HCT116 (cell line): ENCODE results near the gene PACSIN2. TPM values are rescaled to one million over a fixed set of nuclear protein-coding genes. Genes with fewer than 3 reads are reported as not detected.

Experiments
- ATAC-seq: fragments of 200-7000 bp; cut with Tn5 transposase; 2 replicates; pipeline ENCODE4 v1.9.1; 2020; ENCODE audit warnings: mild to moderate bottlenecking, moderate library complexity
- BruUV-seq: library from RNA; stranded (reverse); fragments of 400-500 nt; replicated peaks from 2 replicates; lab custom pipeline; 2021; lab: Mats Ljungman, UMichigan
- CTCF ChIA-PET: fragments of 300-600 bp; sonication (Branson Sonifier 250); formaldehyde crosslinking; loops from one replicate; lab custom pipeline; 2021; ENCODE audit warnings: antibody characterized with exemption; lab: Charles Lee
- POLR2A ChIA-PET: fragments of 300-600, 350-600 bp; sonication (Branson Sonifier 250); formaldehyde crosslinking; loops from one replicate; lab custom pipeline; 2021; ENCODE audit warnings: antibody characterized with exemption; lab: Charles Lee
- RAD21 ChIA-PET, 2 experiments: fragments of 300-600 bp; sonication (Branson Sonifier 250); formaldehyde crosslinking; loops; one replicate each; lab custom pipeline; 2023; ENCODE audit warnings: low total read pairs in 2 of 2; ENCODE audit not compliant: uncharacterized antibody in 2 of 2, unreplicated experiment in 2 of 2, low non-redundant PET in 1 of 2; lab: Charles Lee
- DNase-seq: peaks from one replicate; pipeline ENCODE4 v3.0.0-alpha.2; 2010; ENCODE audit warnings: low read depth, low spot score
- H2AFZ ChIP-seq: fragments of 200-600 bp; shearing (Covaris generic), sonication (generic); 2 replicates; pipeline ENCODE4 v1.6.1; 2017; ENCODE audit warnings: low read depth, mixed run types, mixed read lengths, antibody characterized with exemption, low read length; ENCODE audit not compliant: poor library complexity, severe bottlenecking
- H3K27ac ChIP-seq: 2 replicates; pipeline ENCODE4 v1.5.1; 2012; ENCODE audit warnings: low read depth, low read length
- H3K27me3 ChIP-seq: fragments of 200-600 bp; sonication (generic); 2 replicates; pipeline ENCODE4 v1.6.1; 2016; ENCODE audit warnings: mixed run types, low read length, mixed read lengths; ENCODE audit not compliant: insufficient read depth
- H3K36me3 ChIP-seq, 2 experiments: fragments of 200-500 bp in 1 of 2; fragments of 200-600 bp in 1 of 2; sonication (Bioruptor generic) in 1 of 2; sonication (generic) in 1 of 2; 2 replicates each; pipeline versions ENCODE4 v1.5.1 to v1.6.1; 2014 to 2016; ENCODE audit warnings: low read length in 2 of 2, inconsistent platforms in 1 of 2, mixed read lengths in 1 of 2, mixed run types in 1 of 2; ENCODE audit not compliant: insufficient read depth in 2 of 2, control insufficient read depth in 1 of 2
- H3K4me1 ChIP-seq, 2 experiments: fragments of 200-600 bp in 1 of 2; sonication (generic) in 1 of 2; 2 replicates each; pipeline versions ENCODE4 v1.5.1 to v1.6.1; 2012 to 2017; ENCODE audit warnings: low read length in 2 of 2, inconsistent platforms in 1 of 2, mild to moderate bottlenecking in 1 of 2, mixed read lengths in 1 of 2, mixed run types in 1 of 2, moderate library complexity in 1 of 2; ENCODE audit not compliant: insufficient read depth in 2 of 2, control insufficient read depth in 1 of 2
- H3K4me2 ChIP-seq: fragments of 200-600 bp; sonication (generic); 2 replicates; pipeline ENCODE4 v1.6.1; 2017; ENCODE audit warnings: mixed run types, low read length, mixed read lengths
- H3K4me3 ChIP-seq, 2 experiments: fragments of 200-600 bp in 1 of 2; sonication (generic) in 1 of 2; replicated peaks in 1 of 2; 2 replicates each; pipeline ENCODE4 v1.5.1; 2011 to 2016; ENCODE audit warnings: low read length in 2 of 2, control low read depth in 1 of 2, low read depth in 1 of 2, mild to moderate bottlenecking in 1 of 2, mixed read lengths in 1 of 2, mixed run types in 1 of 2
- H3K79me2 ChIP-seq: fragments of 200-600 bp; sonication (generic); 2 replicates; pipeline ENCODE4 v1.6.1; 2017; ENCODE audit warnings: mild to moderate bottlenecking, mixed run types, low read length, moderate library complexity, mixed read lengths; ENCODE audit not compliant: insufficient read depth
- H3K9ac ChIP-seq: fragments of 200-600 bp; sonication (generic); 2 replicates; pipeline ENCODE4 v1.6.1; 2016; ENCODE audit warnings: low read length, mixed read lengths
- H3K9me2 ChIP-seq: fragments of 200-600 bp; sonication (generic), shearing (Covaris generic); 2 replicates; pipeline ENCODE4 v1.6.1; 2017; ENCODE audit warnings: mixed run types, mild to moderate bottlenecking, moderate library complexity; ENCODE audit not compliant: insufficient read depth
- H3K9me3 ChIP-seq, 2 experiments: fragments of 200-500 bp in 1 of 2; fragments of 200-600 bp in 1 of 2; sonication (Bioruptor generic) in 1 of 2; sonication (generic) in 1 of 2; 2 replicates each; pipeline ENCODE4 v1.6.1; 2014 to 2017; ENCODE audit warnings: low read length in 2 of 2, mixed read lengths in 2 of 2, inconsistent platforms in 1 of 2, low read depth in 1 of 2, mild to moderate bottlenecking in 1 of 2, mixed run types in 1 of 2, moderate library complexity in 1 of 2; ENCODE audit not compliant: control insufficient read depth in 1 of 2, insufficient read depth in 1 of 2
- H4K20me1 ChIP-seq: fragments of 200-600 bp; sonication (generic), shearing (Covaris generic); 2 replicates; pipeline ENCODE4 v1.6.1; 2017; ENCODE audit warnings: mixed run types, mild to moderate bottlenecking, moderate library complexity; ENCODE audit not compliant: insufficient read depth
- CBX3 ChIP-seq: IDR thresholded peaks from 2 replicates; pipeline ENCODE4 v1.6.1; 2012; ENCODE audit warnings: low read depth
- EZH2phosphoT487 ChIP-seq: fragments of 200-600 bp; IDR thresholded peaks from 2 replicates; pipeline ENCODE4 v1.6.1; 2018; ENCODE audit warnings: antibody characterized with exemption, borderline replicate concordance
- JUND ChIP-seq: IDR thresholded peaks from 2 replicates; pipeline ENCODE4 v1.6.1; 2012
- POLR2AphosphoS5 ChIP-seq: IDR thresholded peaks from 2 replicates; pipeline ENCODE4 v1.6.1; 2011; ENCODE audit warnings: mild to moderate bottlenecking, low read depth, low read length, moderate library complexity
- RAD21 ChIP-seq: IDR thresholded peaks from 2 replicates; pipeline ENCODE4 v1.6.1; 2012; ENCODE audit warnings: low read depth, mild to moderate bottlenecking
- SIN3A ChIP-seq: IDR thresholded peaks from 2 replicates; pipeline ENCODE4 v1.6.1; 2012; ENCODE audit warnings: low read depth
- ZNF274 ChIP-seq: fragments of 200-500 bp; sonication (Bioruptor generic); IDR thresholded peaks from 2 replicates; pipeline ENCODE4 v1.6.1; 2014; ENCODE audit warnings: mild to moderate bottlenecking, low read depth, low read length, inconsistent platforms
- intact Hi-C: fragments of 100-400 bp; cut with micrococcal nuclease; formaldehyde crosslinking; loops from 2 replicates; pipeline ENCODE4 v1.10.0; 2022
- total RNA-seq: library from RNA; stranded (reverse); gene quantifications from one replicate; pipeline ENCODE4 v1.2.1, GENCODE V29; 2021; ENCODE audit not compliant: unreplicated experiment
- TF ChIP-seq, protein P1 (sequence below): IDR thresholded peaks from 2 replicates; pipeline ENCODE4 v1.6.1; 2012
- TF ChIP-seq, protein P2 (sequence below): IDR thresholded peaks from 2 replicates; pipeline ENCODE4 v1.6.1; 2012
- TF ChIP-seq, protein P3 (sequence below), 3 experiments: fragments of 200-600 bp in 1 of 3; sonication (generic) in 1 of 3; IDR thresholded peaks in 2 of 3; conservative IDR thresholded peaks in 1 of 3; 2 replicates each; pipeline ENCODE4 v1.5.1; 2012 to 2017; ENCODE audit warnings: low read depth in 2 of 3, low read length in 2 of 3, antibody characterized with exemption in 1 of 3, borderline replicate concordance in 1 of 3, control low read depth in 1 of 3, mild to moderate bottlenecking in 1 of 3, mixed read lengths in 1 of 3, mixed run types in 1 of 3, moderate library complexity in 1 of 3; ENCODE audit not compliant: insufficient read depth in 1 of 3

Gene PACSIN2
- total RNA-seq, 1 experiment from 2014 or later: 48.2 TPM

DNA sequence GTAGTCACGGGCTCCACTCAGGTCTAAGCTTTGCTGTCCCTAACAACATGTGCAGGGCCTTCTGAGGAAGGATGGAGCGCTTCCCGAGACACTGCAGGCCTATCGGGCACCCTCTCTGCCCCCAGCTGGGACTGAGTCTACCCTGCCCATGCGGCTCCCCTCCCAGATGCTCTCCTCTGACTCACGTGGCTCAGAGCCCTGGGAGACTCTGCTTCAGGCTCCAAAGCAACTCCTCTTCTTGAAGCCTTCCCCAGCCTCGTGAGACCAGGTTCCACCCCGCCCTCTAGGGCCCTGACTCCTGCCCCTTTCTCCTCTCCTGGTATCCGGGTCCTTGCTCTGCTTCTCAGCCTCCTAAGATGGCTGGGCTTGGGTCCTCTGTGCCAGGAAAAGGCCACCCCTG lies 129.5 kb downstream of the PACSIN2 start:
- Histone ChIP-seq H3K9me2 (no peaks in the 10 kb centered on the region), H3K36me3 (peaks cover 12 to 16% of the 10 kb centered on the region in 2 experiments; a peak in 3 of 4 replicates), H3K27ac (no peak overlapping the region), H3K9me3 (no peaks in the 10 kb centered on the region), H3K4me1 (no peaks in the 10 kb centered on the region; a peak in 1 of 4 replicates), H4K20me1 (no peaks in the 10 kb centered on the region), H2AFZ (no peak overlapping the region), H3K27me3 (no peaks in the 10 kb centered on the region), H3K79me2 (no peaks in the 10 kb centered on the region), H3K4me2 (no peak overlapping the region), H3K9ac (no peak overlapping the region), H3K4me3 (no peak overlapping the region)
- TF ChIP-seq POLR2AphosphoS5: no peak
- DNase-seq (no peak), ATAC-seq (no peak)
- no TSS peak for BruUV-seq
- ChIA-PET POLR2A (no interaction called here), RAD21 (no interaction called here), CTCF (no interaction called here)
- intact Hi-C loops: no loop called here

DNA sequence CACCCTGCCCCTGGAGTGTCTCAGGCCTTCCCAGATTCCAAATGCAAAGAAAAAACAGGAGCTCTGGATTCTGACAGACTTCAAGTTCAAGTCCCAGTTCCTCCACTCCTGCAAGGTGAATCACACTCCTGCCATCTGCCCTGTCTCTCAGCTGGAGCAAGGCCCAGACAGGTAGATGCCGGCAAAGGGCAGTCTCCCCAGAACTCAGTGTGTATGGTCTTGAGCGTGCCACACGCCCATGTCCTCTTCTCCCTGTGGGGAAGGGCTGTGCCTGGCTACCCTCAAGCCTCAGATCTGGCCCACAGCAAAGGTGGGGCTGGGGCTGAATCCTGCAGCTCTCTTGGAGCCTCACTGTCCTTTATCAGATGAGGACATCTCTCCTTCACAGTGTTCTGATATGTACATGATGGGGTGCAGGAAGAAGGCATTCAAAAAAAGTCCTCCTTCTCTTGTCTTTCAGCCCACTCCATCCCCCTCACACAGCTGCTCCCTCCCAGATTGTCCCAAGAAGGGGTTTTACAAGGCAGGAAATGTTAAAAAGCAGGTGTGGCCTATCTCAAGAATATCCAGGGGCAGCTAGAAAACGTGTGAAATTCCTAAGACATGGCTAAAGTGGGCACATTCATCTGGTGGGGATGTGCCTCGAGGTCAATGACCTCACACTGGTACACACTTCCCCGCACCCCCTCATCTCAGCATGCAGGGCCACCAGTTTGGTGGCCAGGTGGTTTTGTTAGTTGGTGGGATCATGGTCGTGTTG lies 130.2 kb downstream of the PACSIN2 start:
- Histone ChIP-seq H3K79me2 (no peaks in the 10 kb centered on the region), H3K9ac (no peak overlapping the region), H3K9me3 (no peaks in the 10 kb centered on the region), H3K4me3 (no peak overlapping the region), H3K36me3 (peaks cover 12 to 19% of the 10 kb centered on the region in 2 experiments; a peak in 3 of 4 replicates), H2AFZ (no peak overlapping the region), H3K4me1 (no peaks in the 10 kb centered on the region; a peak in 1 of 4 replicates), H3K27me3 (no peaks in the 10 kb centered on the region), H3K9me2 (no peaks in the 10 kb centered on the region), H3K4me2 (no peak overlapping the region), H4K20me1 (no peaks in the 10 kb centered on the region), H3K27ac (no peak overlapping the region)
- ATAC-seq (no peak), DNase-seq (no peak)
- ChIA-PET CTCF (interaction anchor here (1.1 kb wide), 1 partner anchor 17 kb away, joined by 4 read pairs; no protein-coding TSS in a partner anchor), RAD21 (no interaction called here), POLR2A (no interaction called here)
- no TSS peak for BruUV-seq
- TF ChIP-seq, protein P1, sequence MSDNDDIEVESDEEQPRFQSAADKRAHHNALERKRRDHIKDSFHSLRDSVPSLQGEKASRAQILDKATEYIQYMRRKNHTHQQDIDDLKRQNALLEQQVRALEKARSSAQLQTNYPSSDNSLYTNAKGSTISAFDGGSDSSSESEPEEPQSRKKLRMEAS: no peak
- TF ChIP-seq, protein P2, sequence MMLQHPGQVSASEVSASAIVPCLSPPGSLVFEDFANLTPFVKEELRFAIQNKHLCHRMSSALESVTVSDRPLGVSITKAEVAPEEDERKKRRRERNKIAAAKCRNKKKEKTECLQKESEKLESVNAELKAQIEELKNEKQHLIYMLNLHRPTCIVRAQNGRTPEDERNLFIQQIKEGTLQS: no peak
- TF ChIP-seq SIN3A (no peak), ZNF274 (no peak), RAD21 (no peak), CBX3 (no peak), POLR2AphosphoS5 (no peak), EZH2phosphoT487 (no peak), JUND (no peak)
- TF ChIP-seq, protein P3, sequence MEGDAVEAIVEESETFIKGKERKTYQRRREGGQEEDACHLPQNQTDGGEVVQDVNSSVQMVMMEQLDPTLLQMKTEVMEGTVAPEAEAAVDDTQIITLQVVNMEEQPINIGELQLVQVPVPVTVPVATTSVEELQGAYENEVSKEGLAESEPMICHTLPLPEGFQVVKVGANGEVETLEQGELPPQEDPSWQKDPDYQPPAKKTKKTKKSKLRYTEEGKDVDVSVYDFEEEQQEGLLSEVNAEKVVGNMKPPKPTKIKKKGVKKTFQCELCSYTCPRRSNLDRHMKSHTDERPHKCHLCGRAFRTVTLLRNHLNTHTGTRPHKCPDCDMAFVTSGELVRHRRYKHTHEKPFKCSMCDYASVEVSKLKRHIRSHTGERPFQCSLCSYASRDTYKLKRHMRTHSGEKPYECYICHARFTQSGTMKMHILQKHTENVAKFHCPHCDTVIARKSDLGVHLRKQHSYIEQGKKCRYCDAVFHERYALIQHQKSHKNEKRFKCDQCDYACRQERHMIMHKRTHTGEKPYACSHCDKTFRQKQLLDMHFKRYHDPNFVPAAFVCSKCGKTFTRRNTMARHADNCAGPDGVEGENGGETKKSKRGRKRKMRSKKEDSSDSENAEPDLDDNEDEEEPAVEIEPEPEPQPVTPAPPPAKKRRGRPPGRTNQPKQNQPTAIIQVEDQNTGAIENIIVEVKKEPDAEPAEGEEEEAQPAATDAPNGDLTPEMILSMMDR (IDR thresholded peaks at IDR 0.05 in 2 of 3, conservative IDR thresholded peaks at IDR 0.05 in 1 of 3; ENCODE audit: borderline replicate concordance in 1 of 3, insufficient read depth in 1 of 3, low read depth in 2 of 3, low read length in 2 of 3): no peak
- intact Hi-C loops: no loop called here
